Mammary epithelial cell (primary cell): ENCODE measurements around the gene MACROD1.

ENCODE experiments used
- CTCF ChIP-seq, 2 donors: IDR thresholded peaks in 1 of 2; conservative IDR thresholded peaks in 1 of 2; 2 replicates each; pipeline ENCODE4 v1.5.1; 2011 to 2012; ENCODE audit warnings: inconsistent platforms in 2 of 2, low read length in 2 of 2, mild to moderate bottlenecking in 2 of 2, control low read depth in 1 of 2, low read depth in 1 of 2; ENCODE audit not compliant: insufficient read depth in 1 of 2; ENCODE audit errors: extremely low read depth in 1 of 2
- EZH2 ChIP-seq: IDR thresholded peaks from 2 replicates; pipeline ENCODE4 v1.6.1; 2012; ENCODE audit warnings: low read length, inconsistent platforms, borderline replicate concordance

GRCh38 chr11:64122411-64123410 is 43.2 kb downstream of the MACROD1 start:
- TF ChIP-seq CTCF (conservative IDR thresholded peaks at IDR 0.05 in 1 of 2, IDR thresholded peaks at IDR 0.05 in 1 of 2; ENCODE audit: extremely low read depth in 1 of 2, insufficient read depth in 1 of 2, low read depth in 1 of 2, low read length in 2 of 2), result no peak
- no peak for TF ChIP-seq EZH2
